Measurements from ENCODE around the gene NIN.

- TF ChIP-seq CTCF (IDR thresholded peaks at IDR 0.05; ENCODE audit: borderline replicate concordance, extremely low read depth, low read length, poor library complexity, severe bottlenecking) (no peak), EZH2 (IDR thresholded peaks at IDR 0.05; ENCODE audit: borderline replicate concordance, low read depth, low read length, severe bottlenecking) (no peak)
Observed at GRCh38 chr14:50756300-50756699, 74.7 kb downstream of the NIN start.

Measured in DND-41 (cell line).